ENCODE data around the gene UBL7. TPM values are rescaled to one million over a fixed set of nuclear protein-coding genes. Genes with fewer than 3 reads are reported as not detected.

UBL7 gene
- total RNA-seq, 2 experiments from 2014 or later, result 29.5 to 44.1 TPM

DNA sequence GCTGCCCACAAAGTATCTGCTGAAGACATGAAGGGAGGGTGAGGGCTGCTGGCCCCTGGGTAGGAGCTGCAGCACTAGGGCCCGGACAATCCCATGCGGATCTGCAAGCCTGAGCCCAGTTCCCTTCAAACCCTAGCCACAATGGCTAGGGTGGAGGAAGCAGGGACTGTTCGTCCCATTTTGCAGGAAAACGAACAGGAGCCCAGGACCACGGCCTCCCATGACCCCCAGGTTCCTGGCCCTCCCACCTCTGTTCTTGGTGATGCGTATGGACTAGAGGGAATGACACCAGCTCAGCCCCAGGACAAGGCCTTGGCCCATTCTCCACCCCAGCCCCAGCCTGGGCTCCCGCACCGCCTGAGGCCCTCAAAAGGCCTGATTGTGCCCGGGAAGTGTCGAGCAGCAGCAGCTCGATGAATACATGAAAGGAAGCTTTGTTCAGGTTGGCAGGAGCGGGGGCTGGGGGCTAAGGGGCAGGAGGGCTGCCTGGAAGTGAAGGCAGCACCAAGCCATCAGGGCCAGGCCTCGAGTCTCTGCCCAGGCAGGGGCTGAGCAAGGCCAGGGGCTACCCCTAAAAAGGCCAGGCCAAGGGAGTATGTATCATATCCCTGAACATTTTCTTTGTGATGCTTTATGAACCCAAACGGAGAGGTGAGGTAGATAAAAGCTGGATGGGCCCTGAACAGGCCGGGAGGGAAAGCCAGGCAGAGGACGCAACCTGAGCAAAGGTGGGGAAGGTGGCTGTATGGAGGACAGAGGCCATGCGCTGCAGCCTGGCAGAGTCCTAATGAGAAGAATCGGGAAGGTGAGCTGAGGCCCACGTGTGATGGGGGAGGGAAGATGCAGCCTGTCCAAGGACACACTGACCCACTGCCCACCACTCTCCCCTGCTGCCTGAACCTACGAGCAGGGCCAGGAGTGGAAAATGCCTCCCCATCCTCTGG lies 39.4 kb downstream of the UBL7 start:
- DNase-seq (ENCODE audit: low spot score), result no peak
- H3K4me3 ChIP-seq (ENCODE audit: low read depth, low read length, poor library complexity, severe bottlenecking), result no peak overlapping the region
- POLR2A ChIA-PET, result interaction anchor here (0.6 to 0.7 kb wide), 2 partner anchors 168 to 179 kb away, joined by 3 read pairs; no protein-coding TSS in a partner anchor

DNA sequence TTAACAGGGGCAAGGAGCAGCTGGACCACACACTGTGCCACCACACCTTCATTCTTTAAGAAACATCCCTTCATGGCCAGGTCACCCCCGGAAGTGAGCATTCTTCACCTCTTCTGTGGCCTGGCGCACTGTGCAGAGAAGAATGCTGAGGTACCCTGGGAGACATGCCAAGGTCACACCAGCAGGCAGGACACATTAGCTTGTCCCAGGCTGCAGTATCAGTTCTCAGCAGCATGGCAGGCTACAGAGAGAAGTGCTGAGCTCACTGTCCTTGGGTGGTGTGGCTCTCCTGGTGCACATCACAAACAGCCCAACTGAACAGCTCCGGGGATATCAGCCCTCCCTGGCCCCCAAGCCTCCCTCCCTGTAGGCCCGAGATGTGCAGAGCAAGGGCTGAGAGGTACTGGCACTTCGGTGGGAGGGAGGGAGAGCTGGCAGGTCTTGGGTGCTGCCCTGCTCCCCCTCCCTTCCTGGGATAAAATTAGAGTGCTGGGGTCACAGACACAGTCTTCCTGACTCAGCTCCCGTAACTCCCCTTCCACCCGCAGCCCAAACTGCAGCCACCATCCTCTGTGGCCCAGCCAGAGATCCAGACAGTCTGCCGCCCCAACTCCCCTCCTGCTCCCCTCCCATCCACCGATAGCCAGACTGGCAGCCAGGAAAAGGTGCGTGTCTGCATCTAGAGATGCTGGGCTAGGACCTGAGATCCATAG lies 40.6 kb downstream of the UBL7 start:
- Histone ChIP-seq H3K4me3 (ENCODE audit: low read depth, low read length, poor library complexity, severe bottlenecking) (no peak overlapping the region), H3K9me2 (ENCODE audit: insufficient read depth, low read length) (no peaks in the 10 kb centered on the region), H3K36me3 (ENCODE audit: insufficient read depth, low read length) (no peaks in the 10 kb centered on the region), H2AFZ (ENCODE audit: low read length) (no peak overlapping the region), H3K4me2 (ENCODE audit: low read length) (no peak overlapping the region), H3K27ac (ENCODE audit: low read depth, low read length, poor library complexity, severe bottlenecking) (no peak overlapping the region), H4K20me1 (ENCODE audit: insufficient read depth, low read length) (no peaks in the 10 kb centered on the region), H3K79me2 (ENCODE audit: insufficient read depth, low read depth, low read length) (no peaks in the 10 kb centered on the region), H3K9me3 (ENCODE audit: low read length) (no peaks in the 10 kb centered on the region), H3K4me1 (ENCODE audit: insufficient read depth, low read length, poor library complexity, severe bottlenecking) (peaks cover 21% of the 10 kb centered on the region)
- no TSS peak for BruUV-seq (replicated peaks)
- no peak for DNase-seq (ENCODE audit: low spot score)
- no peak for TF ChIP-seq EZH2phosphoT487 (IDR thresholded peaks at IDR 0.05; ENCODE audit: borderline replicate concordance, low read depth, low read length)
- TF ChIP-seq, protein P1, sequence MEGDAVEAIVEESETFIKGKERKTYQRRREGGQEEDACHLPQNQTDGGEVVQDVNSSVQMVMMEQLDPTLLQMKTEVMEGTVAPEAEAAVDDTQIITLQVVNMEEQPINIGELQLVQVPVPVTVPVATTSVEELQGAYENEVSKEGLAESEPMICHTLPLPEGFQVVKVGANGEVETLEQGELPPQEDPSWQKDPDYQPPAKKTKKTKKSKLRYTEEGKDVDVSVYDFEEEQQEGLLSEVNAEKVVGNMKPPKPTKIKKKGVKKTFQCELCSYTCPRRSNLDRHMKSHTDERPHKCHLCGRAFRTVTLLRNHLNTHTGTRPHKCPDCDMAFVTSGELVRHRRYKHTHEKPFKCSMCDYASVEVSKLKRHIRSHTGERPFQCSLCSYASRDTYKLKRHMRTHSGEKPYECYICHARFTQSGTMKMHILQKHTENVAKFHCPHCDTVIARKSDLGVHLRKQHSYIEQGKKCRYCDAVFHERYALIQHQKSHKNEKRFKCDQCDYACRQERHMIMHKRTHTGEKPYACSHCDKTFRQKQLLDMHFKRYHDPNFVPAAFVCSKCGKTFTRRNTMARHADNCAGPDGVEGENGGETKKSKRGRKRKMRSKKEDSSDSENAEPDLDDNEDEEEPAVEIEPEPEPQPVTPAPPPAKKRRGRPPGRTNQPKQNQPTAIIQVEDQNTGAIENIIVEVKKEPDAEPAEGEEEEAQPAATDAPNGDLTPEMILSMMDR (conservative IDR thresholded peaks at IDR 0.05; ENCODE audit: low read length), result no peak
- intact Hi-C loops (cut with micrococcal nuclease; ENCODE audit: unreplicated experiment), result no loop called here
- CTCF ChIA-PET (ENCODE audit: unreplicated experiment), result no interaction called here
- POLR2A ChIA-PET, result no interaction called here

More for the DNA sequence above, 39.4 kb downstream of the UBL7 start:
- H3K9me2 ChIP-seq (ENCODE audit: insufficient read depth, low read length), result no peaks in the 10 kb centered on the region
- H3K9me3 ChIP-seq (ENCODE audit: low read length), result no peaks in the 10 kb centered on the region
- H3K4me2 ChIP-seq (ENCODE audit: low read length), result no peak overlapping the region
- TF ChIP-seq EZH2phosphoT487 (IDR thresholded peaks at IDR 0.05; ENCODE audit: borderline replicate concordance, low read depth, low read length), result no peak
- TF ChIP-seq, protein P1 (conservative IDR thresholded peaks at IDR 0.05; ENCODE audit: low read length), result no peak
- BruUV-seq (replicated peaks), result no TSS peak
- H3K27ac ChIP-seq (ENCODE audit: low read depth, low read length, poor library complexity, severe bottlenecking), result no peak overlapping the region
- CTCF ChIA-PET (ENCODE audit: unreplicated experiment), result no interaction called here
- no peaks in the 10 kb centered on the region for H3K36me3 ChIP-seq (ENCODE audit: insufficient read depth, low read length)
- H4K20me1 ChIP-seq (ENCODE audit: insufficient read depth, low read length), result no peaks in the 10 kb centered on the region
- no peak overlapping the region for H2AFZ ChIP-seq (ENCODE audit: low read length)
- H3K4me1 ChIP-seq (ENCODE audit: insufficient read depth, low read length, poor library complexity, severe bottlenecking), result peaks cover 16% of the 10 kb centered on the region
- H3K79me2 ChIP-seq (ENCODE audit: insufficient read depth, low read depth, low read length), result no peaks in the 10 kb centered on the region
- intact Hi-C loops (cut with micrococcal nuclease; ENCODE audit: unreplicated experiment), result no loop called here
